Osteoblast (primary cell): Measurements from ENCODE around the gene PGGHG. TPM values are rescaled to one million over a fixed set of nuclear protein-coding genes. Genes with fewer than 3 reads are reported as not detected.

ENCODE experiments used
- DNase-seq: peaks from one replicate; pipeline ENCODE4 v3.0.0; 2011; ENCODE audit warnings: low spot score, mixed read lengths; ENCODE audit not compliant: insufficient read length; ENCODE audit errors: missing footprints
- H2AFZ ChIP-seq: 2 replicates; pipeline ENCODE4 v1.6.0; 2011; ENCODE audit warnings: mild to moderate bottlenecking, low read length
- H3K27ac ChIP-seq: 2 replicates; pipeline ENCODE4 v1.5.1; 2011; ENCODE audit warnings: mild to moderate bottlenecking, low read depth, low read length, moderate library complexity
- H3K27me3 ChIP-seq: 2 replicates; pipeline ENCODE4 v1.6.0; 2012; ENCODE audit warnings: mild to moderate bottlenecking, control low read depth, inconsistent platforms, low read length, moderate library complexity; ENCODE audit not compliant: insufficient read depth
- H3K36me3 ChIP-seq: 2 replicates; pipeline ENCODE4 v1.5.1; 2011; ENCODE audit warnings: mild to moderate bottlenecking, low read length, control low read depth, moderate library complexity; ENCODE audit not compliant: insufficient read depth
- H3K4me1 ChIP-seq: 2 replicates; pipeline ENCODE4 v1.5.1; 2011; ENCODE audit warnings: mild to moderate bottlenecking, low read length, control low read depth, moderate library complexity; ENCODE audit not compliant: insufficient read depth
- H3K4me2 ChIP-seq: 2 replicates; pipeline ENCODE4 v1.6.0; 2011; ENCODE audit warnings: mild to moderate bottlenecking, low read length; ENCODE audit not compliant: insufficient read depth
- H3K4me3 ChIP-seq: fragments of 200-600 bp; sonication (generic); 3 replicates; pipeline ENCODE4 v1.5.1; 2012; ENCODE audit warnings: mild to moderate bottlenecking, low read length, inconsistent platforms; ENCODE audit not compliant: insufficient read depth
- H3K79me2 ChIP-seq: 2 replicates; pipeline ENCODE4 v1.6.0; 2012; ENCODE audit warnings: mild to moderate bottlenecking, low read length, control low read depth, inconsistent platforms; ENCODE audit not compliant: insufficient read depth
- H3K9me3 ChIP-seq: 2 replicates; pipeline ENCODE4 v1.5.1; 2011; ENCODE audit warnings: low read depth, low read length, control low read depth
- H4K20me1 ChIP-seq: 2 replicates; pipeline ENCODE4 v1.6.0; 2012; ENCODE audit warnings: mild to moderate bottlenecking, low read length, control low read depth; ENCODE audit not compliant: insufficient read depth
- CTCF ChIP-seq: IDR thresholded peaks from 2 replicates; pipeline ENCODE4 v1.5.1; 2011; ENCODE audit warnings: mild to moderate bottlenecking, low read depth, low read length, moderate library complexity; ENCODE audit errors: extremely low read depth
- total RNA-seq: library from RNA; depleted of rRNA; stranded (reverse); fragments of >200 nt; gene quantifications from 2 replicates; pipeline ENCODE4 v1.2.3, GENCODE V29; 2012

Gene PGGHG
- total RNA-seq, 1 donor = 8.7 TPM

GRCh38 chr11:255816-256215 is 33.1 kb upstream of the PGGHG start:
- no peaks in the 10 kb centered on the region for H3K4me1 ChIP-seq
- no peaks in the 10 kb centered on the region for H3K9me3 ChIP-seq
- no peak overlapping the region for H3K4me3 ChIP-seq
- no peak for DNase-seq
- no peaks in the 10 kb centered on the region for H3K79me2 ChIP-seq
- no peak overlapping the region for H2AFZ ChIP-seq
- no peak overlapping the region for H3K27ac ChIP-seq
- peaks cover 25% of the 10 kb centered on the region for H3K36me3 ChIP-seq
- H4K20me1 ChIP-seq = no peaks in the 10 kb centered on the region
- TF ChIP-seq CTCF = no peak
- H3K27me3 ChIP-seq = peaks cover 11% of the 10 kb centered on the region
- H3K4me2 ChIP-seq = no peak overlapping the region

GRCh38 chr11:256952-257737 is 31.8 kb upstream of the PGGHG start:
- Histone ChIP-seq H3K27ac (no peak overlapping the region), H3K9me3 (no peaks in the 10 kb centered on the region), H3K4me3 (no peak overlapping the region), H3K27me3 (peaks cover 11% of the 10 kb centered on the region), H2AFZ (no peak overlapping the region), H3K4me1 (no peaks in the 10 kb centered on the region), H3K4me2 (no peak overlapping the region), H4K20me1 (no peaks in the 10 kb centered on the region), H3K79me2 (no peaks in the 10 kb centered on the region), H3K36me3 (peaks cover 13% of the 10 kb centered on the region)
- no peak for DNase-seq
- no peak for TF ChIP-seq CTCF

- H3K4me2 ChIP-seq = no peak overlapping the region
- no peak overlapping the region for H3K4me3 ChIP-seq
- peak; percentile 81 for DNase-seq
- H3K79me2 ChIP-seq = no peaks in the 10 kb centered on the region
- H3K36me3 ChIP-seq = peaks cover 5% of the 10 kb centered on the region
- H2AFZ ChIP-seq = no peak overlapping the region
- peak; percentile 17 for TF ChIP-seq CTCF
- H3K27me3 ChIP-seq = peaks cover 11% of the 10 kb centered on the region
- H3K27ac ChIP-seq = no peak overlapping the region
- H3K4me1 ChIP-seq = no peaks in the 10 kb centered on the region
- H3K9me3 ChIP-seq = no peaks in the 10 kb centered on the region
- no peaks in the 10 kb centered on the region for H4K20me1 ChIP-seq
Observed at GRCh38 chr11:257766-258493, 31.0 kb upstream of the PGGHG start.

GRCh38 chr11:259413-259812 is 29.5 kb upstream of the PGGHG start:
- Histone ChIP-seq H3K4me1 (no peaks in the 10 kb centered on the region), H3K36me3 (no peaks in the 10 kb centered on the region), H3K27ac (no peak overlapping the region), H3K27me3 (peaks cover 11% of the 10 kb centered on the region), H3K79me2 (no peaks in the 10 kb centered on the region), H4K20me1 (no peaks in the 10 kb centered on the region), H3K9me3 (no peaks in the 10 kb centered on the region), H2AFZ (no peak overlapping the region), H3K4me2 (no peak overlapping the region), H3K4me3 (no peak overlapping the region)
- TF ChIP-seq CTCF = no peak
- DNase-seq = no peak
